Medulla oblongata (tissue), 1 donor: ENCODE measurements around the gene FGGY.
"Not testable (repeated sequence)": the region's sequence is repeated elsewhere in the genome, so short reads cannot be mapped to it uniquely, and the experiment has no call there.

Experiments used
- DNase-seq: peaks from one replicate; pipeline ENCODE4 v3.0.0-alpha.2; 2015; ENCODE audit errors: extremely low spot score

The FGGY gene

DNA sequence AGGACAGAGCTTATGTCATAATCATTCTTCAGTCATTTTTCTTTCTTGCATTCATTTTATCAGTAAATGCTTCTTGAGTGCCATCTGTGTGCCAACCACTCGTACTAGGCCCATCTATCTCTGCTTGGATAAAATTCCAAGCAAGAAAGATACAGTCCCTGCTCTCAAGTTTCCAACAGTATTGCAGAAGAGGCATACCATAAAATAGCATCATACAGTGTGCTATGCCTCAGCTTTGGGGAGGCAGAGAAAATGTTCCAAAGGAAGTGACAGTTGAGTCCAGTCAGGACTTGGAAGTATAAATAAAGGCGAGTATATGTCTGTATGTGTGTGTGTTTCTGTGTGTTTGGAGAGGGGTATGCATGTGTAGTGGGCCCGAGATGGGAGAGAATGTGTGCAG, 404.5 kb downstream of the FGGY start:
- no peak for DNase-seq

DNA sequence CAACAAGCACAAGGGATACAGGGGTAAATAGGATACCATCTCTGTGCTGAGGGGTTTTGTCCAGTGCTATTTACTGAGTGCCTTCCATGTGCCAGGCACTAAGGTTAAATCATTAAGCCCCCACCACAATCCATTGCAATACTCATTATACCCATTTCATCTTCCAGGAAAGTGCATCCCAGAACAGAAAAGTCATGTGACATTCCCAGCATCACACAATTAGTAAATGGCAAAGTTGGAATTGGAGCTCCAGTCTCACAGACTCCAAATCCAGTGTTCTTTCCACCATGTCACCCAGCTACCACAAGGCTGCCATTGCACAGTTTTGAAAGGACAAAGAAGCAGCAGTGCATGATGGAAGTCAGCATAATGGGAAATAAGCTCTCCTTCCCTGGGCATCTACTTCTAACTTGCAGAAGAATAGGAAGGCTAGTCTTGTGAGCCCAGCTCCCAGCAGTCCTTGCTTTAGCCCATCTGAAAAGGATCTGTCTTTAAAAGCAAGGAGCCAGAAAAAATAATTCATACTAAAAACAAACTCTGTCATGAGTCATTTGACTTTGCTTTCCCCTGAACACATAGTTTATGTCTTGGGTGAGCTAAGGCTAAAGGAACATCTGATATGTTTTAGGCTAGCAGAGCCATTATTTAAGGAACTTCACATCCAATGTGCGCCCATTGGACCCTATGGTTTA, 406.5 kb downstream of the FGGY start:
- DNase-seq: no peak

DNA sequence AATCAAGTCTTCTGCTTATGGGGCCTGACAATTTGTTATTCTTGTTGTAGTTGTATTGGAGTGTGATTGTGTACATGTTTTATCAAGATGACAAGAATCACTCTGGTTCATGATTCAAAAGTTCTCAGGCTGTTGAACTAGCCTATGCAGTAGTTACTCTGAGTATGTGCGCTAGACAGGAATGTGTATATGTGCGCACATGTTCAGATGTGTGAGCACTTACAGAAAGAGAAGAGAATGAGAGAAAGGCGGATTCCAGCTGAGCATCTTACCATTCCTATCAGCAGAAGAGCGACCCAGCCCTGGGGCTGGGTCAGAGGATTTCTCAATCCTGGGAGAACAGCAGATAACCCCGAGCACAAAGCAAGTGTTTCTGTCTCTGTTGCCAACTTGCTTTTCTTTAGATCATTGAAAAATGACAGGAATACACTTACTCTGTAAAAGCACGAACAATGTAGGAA, 407.1 kb downstream of the FGGY start:
- DNase-seq: no peak

GRCh38 chr1:59704716-59705115, 407.8 kb downstream of the FGGY start:
- peak; percentile 46 for DNase-seq

GRCh38 chr1:59705466-59706302, 408.8 kb downstream of the FGGY start:
- no peak for DNase-seq

GRCh38 chr1:59706303-59706599, 409.4 kb downstream of the FGGY start:
- DNase-seq: no peak

- no peak for DNase-seq
These were observed 410.4 kb downstream of the FGGY start for GRCh38 chr1:59707178-59707791.

DNA sequence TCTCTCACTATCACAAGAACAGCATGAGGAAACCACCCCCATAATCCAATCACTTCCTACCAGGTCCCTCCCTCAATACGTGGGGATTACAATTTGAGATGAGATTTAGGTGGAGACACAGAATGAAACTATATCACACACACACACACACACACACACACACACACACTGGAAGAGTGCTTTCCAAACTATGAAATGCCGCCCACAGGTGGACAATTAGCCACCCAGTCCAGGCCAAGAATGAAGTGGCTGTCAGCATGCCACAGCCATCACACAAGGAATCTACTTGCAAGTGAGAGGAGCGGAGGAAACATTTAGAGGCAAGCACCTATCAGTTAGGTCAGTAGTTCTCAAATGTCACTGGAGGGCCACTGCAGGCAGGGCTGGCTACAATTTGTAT, 412.4 kb downstream of the FGGY start:
- no peak for DNase-seq

GRCh38 chr1:59710920-59711319, 414.0 kb downstream of the FGGY start:
- not testable (repeated sequence) for DNase-seq

- no peak for DNase-seq
These were observed 417.3 kb downstream of the FGGY start for GRCh38 chr1:59714219-59714618.

DNA sequence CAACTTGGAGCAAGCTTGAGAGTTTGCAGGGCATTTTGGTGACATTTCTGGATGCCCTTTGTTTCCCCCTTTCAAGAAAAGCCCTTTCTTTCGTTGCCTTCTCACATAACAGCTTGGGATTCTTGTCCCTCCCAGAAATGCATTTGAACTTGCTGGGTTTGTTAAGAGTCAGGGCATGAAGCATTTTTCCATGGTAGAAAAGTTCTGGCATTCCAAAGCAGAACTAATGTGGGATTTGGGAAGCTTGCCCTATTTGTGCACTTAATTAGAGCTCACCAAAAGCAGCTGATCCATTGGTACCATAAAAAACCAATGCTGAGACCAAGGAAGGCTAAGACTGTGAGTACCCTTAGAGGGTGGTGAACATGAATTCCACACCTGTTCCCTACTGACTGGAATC, 418.1 kb downstream of the FGGY start:
- peak; percentile 54 for DNase-seq

- DNase-seq: no peak
These were observed 419.9 kb downstream of the FGGY start for GRCh38 chr1:59716832-59717231.

DNA sequence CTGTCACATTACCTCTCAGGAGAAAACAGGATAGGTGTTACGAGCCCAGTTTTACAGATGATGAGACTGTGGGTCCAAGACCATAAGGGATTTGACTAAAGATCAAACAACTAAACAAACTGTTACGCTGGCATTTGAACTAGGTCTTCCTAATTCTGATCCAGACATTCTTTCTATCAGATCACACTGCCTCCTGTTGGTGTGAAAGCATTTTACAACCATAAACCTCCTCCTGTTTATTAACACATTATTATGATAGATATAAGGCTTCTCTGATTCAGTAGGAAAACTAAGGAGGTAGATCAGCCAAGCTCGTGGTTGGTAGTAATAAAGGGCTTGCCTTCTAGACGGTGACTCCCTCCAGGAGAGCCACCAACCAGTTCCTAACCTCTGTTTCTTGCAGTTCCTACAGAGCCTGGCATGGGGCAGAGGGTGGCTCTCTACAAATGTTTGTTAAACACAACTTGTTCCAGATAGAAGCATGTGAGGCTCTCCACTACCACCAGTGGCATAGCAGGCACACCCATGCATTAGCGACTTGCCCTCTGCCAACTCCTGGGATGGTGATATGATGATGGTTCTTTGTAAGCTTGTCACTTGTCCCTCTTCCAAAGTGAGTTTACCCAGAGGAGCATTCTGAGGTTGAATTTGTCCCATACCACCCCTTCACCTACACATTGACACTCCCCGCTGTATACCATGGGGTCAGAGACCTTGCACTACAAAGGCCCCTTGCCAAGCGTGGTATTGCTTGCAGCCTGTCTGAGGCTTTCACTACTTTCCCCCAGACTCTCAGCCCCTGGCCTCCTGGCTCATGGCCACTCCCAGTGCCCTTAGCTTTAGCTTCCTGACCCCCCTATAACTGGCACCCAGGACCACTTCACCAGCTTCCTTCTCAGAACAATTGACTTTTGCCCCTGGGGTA, 421.4 kb downstream of the FGGY start:
- no peak for DNase-seq

- no peak for DNase-seq
These were observed 422.1 kb downstream of the FGGY start for GRCh38 chr1:59718989-59719360.

DNA sequence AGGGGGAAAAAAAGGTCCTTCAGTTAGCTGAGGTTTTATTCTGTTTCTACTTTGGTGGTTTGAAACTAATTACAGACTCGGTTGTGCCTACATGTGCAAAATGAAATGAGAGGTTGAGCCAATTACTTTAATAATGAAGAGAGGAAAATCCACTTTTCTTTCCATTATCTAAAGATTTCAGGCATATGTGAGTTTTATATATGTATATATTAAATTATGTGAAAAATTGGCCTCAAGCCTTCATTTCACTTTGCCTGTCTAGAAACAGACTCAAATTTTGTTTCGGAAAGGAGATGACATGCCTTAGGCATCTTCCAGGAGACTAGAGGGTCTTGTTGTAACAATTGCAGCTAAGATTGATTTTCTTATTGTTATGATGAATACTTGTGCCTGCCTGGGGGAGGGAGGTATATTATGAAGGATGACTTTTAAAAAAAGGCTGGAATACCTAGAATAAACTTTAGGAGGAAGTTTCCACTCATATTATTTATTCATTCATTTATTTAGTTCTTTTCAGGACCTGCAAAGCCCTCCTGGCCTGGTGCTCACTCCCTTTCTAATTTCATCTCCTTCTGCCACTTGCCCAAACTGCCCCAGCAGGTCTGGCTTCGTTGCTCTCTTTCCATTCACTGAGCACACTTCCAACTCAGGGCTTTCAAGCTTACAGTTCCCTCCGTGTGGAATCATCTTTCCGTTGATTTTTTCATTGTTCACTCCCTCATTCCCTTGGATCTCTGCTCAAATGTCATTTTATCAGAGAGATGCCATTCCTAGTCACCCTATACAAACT, 423.6 kb downstream of the FGGY start:
- no peak for DNase-seq

DNA sequence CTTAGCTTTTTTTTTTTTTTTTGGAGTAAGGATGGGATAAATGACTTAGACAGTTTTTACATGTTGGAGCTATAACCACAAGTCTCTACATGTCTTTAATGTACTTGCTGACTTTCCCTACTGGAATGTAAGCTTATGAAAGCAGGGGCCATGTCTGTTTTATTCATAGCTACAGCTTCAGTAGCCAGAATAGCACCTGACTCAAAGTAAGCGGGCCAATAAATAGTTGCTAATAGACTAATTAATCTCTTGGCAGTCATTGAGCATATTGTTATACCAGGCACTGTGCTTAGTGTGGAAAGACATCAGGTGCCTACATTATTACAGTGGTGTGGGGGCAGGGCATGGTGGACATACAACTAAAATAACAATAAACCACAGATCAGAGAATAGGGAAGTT, 433.4 kb downstream of the FGGY start:
- DNase-seq: no peak

DNA sequence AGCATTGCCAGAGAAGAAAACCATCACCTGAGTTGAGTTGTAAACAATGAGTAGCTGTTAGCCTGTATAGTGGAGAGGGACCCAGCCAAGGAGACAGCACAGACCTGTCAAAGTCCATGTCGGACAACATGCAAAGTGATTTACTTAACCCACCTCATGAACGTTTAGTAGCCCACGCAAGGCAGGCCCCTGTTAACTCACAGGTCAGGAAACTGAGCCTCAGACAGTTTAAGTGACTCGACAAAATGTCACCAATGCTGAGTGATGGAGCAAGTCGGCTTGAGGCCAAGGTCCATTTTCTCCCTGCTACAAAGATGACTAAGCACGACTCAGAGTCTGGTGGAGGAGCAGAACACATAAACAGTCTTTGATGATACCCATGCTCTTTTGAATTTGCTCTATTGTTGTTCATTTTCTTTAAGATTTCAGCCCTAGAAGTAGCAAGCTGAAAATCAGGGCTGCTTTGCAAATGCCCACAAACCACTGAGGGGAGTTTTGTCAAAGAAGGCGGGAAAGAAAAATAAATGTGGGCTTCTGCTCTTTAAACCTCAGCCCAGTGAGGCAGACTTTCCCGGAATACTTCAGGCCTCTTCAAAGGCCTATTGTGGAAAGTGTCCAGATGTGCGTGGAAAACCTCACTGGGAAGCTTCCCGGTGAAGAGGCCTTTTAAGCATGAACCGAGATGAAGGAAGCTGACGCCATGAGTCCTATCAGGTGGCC, 434.0 kb downstream of the FGGY start:
- peak; percentile 73 for DNase-seq

GRCh38 chr1:59731591-59731990, 434.7 kb downstream of the FGGY start:
- no peak for DNase-seq

DNA sequence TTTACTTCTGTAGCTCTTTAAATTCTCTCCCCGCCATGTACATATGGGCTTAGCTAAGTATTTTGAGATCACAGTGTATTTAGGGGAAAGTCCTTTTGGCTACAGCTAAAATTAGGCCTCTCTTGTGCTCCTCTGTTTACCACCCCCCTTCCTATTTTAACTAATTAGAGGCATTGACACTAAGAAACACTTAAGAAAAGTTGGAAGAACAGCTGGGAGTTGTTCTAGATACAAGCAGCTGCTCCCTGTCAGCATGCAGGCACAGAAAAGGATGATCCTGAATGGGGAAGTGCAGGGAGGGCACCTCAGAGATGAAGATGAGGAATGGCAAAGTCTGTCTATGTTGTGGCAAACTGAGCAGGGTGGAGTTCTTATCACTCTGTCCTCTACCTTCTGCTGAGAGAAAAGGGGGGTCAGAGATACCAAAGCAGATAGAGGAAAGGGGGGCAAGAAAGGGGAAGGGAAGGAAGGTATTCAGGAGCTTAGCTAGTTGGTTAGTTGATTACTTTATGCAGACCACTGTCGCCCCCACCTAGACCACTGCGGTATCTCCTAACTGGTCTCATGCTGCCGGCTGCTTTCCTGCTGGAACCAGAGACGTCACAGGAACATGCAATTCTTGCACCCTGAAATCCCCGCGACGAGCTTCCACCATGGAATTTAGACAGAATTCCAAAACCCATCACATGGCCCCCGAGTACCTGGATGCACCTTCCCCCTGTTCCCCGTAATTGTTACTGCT, 435.5 kb downstream of the FGGY start:
- DNase-seq: no peak
